Muscle of back (tissue), 11 donors: Measurements from ENCODE around the gene TIFAB. TPM values are rescaled to one million over a fixed set of nuclear protein-coding genes. Genes with fewer than 3 reads are reported as not detected.

Experiments used
- DNase-seq, 3 donors: peaks; one replicate each; pipeline versions ENCODE4 v3.0.0 to v3.0.0-alpha.2; 2013
- polyA plus RNA-seq, 10 donors: library from polyadenylated mRNA; unstranded; fragments of 120-200 nt; gene quantifications; one replicate each; pipeline ENCODE4 v1.2.1, GENCODE V29; 2013; ENCODE audit not compliant: insufficient read length in 10 of 10

The TIFAB gene
- polyA plus RNA-seq, 10 donors: 0.05 to 0.33 (median 0.17) TPM

DNA sequence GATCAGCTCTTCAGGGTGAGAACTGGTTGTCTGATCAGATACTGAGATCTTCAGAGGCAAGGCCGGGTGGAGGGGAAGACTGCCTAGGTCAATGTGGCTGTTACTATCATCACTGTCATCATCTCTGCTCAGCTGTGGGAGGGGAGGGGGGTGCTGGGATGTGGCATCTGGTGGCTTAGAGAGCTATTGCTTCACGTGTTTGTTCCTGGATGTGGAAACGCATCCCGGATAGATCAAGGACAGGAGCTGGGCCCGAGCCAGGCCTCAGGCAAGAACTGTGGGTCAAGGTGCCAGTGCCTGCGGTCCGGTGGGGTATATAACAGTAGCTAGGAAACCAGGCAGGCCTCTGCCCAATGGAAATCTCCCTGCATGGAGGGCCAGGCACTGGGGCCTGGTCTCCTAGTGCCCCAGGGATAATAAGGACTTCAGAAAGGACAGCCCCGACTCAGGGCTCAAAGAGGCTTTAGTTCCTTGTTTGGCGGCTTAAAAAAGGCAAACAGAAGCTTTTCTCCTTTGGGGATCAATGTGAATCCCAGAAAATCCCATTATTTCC lies 30.3 kb upstream of the TIFAB start:
- no peak for DNase-seq

DNA sequence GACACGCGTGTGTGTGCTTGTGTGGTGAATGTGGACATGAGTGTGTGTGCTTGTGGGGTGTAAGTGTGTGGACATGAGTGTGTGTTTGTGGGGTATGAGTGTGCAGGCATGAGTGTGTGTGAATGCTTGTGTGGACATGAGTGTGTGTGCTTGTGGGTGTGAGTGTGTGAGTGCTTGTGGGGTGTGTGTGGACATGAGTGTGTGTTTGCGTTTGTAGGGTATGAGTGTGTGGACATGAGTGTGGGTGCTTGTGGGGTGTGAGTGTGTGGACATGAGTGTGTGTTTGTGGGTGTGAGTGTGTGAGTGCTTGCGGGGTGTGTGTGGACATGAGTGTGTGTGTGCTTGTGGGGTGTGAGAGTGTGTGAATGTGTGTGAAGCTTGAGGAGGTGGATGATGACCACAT lies 29.8 kb upstream of the TIFAB start:
- DNase-seq: no peak

DNA sequence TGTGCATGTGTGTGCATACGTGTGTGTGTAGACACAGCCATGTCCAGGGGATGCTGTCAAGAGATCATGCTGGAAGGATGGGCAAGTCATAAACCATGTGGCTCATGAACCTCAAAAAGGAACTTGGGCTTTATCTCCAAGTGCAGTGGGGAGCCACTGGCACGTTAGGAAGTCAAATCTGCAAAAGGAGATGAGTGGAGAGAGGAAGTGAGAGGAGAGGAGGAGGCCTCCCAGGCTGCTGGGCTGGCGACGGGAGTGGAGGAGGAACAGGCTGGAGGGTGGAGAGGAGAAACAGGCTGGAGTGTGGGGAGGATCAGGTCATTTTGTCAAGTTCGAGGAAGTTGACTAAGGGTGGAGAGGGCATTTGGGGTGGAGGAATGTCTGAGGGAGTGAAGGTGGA lies 29.2 kb upstream of the TIFAB start:
- DNase-seq: no peak

DNA sequence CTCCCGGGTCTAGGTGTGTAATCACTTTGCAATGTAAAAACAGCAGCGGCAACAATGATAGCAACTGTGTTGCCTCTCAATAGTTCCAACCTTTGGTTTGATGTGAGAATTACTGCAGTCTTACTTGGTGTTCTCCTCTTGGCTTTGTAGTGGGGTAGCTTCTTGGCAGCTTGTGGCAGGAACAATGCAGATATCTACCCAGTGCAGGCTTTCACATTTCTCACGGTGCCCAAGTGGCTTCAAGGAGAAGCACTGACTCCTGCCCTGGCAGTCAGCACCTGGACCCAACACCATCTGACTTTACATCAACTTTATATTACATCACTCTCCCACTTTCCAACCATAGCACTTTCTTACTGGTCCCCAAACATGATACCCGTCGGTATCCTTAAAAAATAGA lies 28.4 kb upstream of the TIFAB start:
- no peak for DNase-seq

DNA sequence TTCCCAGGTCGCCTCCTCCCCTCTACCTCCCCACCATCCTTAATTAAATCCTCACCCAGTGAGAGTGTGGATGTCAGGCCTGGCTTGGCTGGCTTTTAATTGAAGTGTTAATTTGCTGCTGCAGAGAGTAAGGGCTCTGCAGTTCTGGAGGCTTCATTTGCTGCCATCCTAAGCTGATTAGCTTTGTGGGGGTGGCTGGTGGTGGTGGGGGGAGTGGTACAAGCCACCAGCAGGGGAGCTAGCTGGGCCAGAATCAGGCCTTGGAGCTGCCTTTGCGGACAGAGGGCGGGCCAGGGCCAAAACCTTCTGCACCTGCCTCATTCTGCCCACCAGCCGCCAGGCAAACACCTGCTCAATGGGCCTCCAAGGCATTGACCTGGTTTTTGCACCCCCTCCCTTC lies 26.8 kb upstream of the TIFAB start:
- no peak for DNase-seq

DNA sequence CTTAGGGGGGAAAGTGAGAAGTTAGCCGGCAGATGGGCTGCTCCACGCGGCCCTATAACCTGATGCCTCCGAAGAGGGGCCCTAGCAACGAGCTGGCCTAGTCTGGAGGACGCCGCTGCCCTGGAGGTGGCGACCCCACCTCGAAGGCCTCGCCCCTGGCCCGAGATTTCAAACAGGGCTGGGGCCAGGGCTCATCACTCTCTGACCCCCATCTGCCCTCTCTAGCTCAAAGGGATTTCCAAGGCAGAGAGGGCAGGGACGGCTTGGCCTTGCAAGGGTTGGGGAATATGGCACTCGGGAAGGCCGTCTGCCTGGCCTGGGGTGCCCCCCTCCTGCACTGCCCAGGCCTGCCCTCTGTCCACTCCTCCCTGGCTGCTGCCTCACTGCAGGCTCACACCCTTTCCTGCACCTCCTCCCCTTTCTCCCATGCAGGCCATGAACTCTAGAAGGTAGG lies 25.5 kb upstream of the TIFAB start:
- no peak for DNase-seq

DNA sequence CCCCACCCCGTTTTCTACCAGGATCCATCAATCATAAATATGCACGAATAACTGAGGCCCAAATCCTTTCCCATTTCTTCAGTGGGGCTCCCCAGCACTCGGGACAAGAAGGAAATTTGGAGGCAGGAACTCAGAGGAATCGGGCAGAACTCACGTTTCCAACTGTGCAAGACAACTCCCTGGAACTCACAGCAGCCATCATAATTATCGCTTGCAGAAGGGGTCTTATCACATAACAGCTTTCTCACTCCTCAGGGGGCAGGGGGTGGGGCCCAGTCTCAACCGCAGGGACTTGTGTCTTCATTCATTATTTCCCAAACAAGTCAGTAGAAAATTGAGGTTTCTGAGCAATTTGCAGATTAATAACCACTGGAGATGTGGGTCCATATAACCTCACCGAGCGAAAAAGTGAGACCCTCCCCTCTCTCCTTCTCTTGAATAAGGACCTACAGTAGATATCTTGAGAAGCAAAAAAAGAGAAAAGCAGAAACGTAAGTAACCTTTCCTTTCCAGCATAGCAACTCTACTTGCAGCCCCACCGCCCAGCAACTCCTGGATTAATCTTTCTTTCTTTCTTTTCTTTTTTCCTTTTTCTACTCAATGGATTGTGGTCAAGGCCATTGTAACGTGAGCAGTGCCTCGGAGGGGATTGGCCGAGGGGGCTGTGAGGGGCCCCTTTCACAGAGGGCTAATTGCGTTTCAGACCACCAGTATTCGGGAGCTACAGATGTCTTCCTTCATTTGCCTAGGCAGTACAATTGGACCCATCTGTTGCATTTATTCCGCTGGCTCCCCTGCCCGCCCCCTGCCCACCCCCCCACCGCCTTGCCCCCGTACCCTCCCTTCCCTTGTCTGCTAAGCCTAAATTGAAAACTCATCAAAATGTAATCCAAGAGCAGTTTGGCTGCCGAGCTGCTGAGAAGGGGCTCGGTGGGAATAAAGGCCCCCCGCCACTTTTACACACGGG lies 24.7 kb upstream of the TIFAB start:
- no peak for DNase-seq

DNA sequence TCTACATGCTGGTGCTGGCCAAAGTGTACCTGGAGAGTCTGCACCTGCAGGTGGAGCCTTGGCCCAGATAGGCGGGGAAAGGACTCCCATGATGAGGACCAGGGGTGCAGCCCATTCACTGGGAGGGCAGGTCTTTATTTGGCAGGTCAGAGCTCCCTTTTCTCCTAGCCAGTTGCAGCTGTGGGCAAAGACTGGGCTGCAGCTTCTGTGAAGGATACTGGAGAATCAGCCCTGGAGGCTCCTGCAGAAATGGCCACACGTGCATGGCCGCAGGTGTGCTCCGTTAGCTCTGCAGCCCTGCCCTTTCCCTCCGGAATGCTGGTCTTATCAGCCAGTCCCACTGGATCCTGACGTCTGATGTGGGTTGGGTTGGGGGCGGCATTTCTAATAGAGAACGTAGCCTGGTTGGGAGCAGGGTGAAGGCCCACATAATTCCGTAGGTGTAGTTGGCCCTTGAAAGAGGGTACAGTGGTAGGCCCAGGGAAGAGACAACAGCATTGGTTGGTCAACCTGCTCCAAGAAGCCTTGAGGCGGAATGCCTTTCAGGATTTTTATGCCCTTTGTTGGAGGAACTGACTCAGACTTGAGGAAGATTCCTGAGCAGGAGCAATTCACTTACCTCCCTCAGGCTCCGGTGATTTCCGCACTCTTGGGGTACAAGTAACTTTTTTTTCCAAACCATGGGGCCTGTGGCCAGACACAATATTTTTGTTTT lies 22.0 kb upstream of the TIFAB start:
- DNase-seq: no peak

DNA sequence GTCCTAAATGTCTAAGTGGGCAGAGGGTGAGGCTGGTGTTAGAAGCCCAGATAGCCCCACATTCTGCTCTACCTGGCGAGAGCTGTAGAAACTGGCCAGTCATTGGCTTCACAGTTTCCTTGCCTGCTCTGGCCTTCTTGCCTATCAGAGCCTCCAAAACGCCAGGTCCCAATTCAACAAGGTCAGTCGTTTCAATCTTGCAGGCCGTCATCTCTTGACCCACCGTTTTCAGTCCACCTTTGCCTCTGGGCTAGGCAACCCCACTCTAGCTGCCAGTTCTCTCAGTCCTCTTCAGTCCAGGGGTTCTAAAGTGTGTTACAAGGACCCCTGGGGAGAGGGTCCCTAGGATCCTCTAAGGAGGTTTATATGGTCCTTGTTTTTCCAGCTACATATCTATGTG lies 20.0 kb upstream of the TIFAB start:
- no peak for DNase-seq

DNA sequence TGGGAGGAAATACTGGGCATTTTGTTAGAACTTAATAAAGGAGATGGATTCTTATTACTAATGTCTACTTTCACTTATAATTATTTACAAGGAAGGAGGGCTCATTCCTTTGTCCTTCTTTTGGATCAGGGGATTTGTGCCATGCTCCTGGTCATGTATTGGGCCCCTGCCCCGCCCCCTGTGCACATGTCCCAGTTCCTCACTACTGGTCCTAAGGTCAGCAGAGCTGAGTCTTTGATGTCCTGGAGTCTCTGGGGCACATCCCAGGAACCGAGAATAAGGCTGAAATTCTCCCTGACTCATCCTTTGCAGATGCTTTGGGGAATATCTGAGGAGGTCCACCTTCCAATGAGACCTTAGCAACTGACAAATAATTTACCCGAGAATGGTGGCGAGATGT lies 19.6 kb upstream of the TIFAB start:
- no peak for DNase-seq

DNA sequence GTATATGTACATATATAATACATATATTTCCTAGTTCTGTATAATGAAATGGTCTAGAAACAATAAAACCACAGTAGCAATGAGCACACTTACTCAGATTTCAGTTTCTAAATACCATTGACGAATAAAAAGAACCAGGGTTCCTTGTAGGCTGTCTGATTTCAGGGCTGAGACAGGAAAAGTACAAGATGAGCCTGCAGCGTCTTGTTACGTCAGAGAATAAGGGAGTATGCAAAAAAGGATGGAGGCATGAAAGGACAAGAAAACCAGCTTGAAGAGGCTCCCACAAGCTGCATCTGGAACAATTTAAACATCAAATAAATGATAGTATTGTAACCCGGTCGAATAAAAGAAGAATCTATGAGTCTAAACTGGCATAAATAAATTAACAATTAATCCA lies 17.8 kb upstream of the TIFAB start:
- no peak for DNase-seq

DNA sequence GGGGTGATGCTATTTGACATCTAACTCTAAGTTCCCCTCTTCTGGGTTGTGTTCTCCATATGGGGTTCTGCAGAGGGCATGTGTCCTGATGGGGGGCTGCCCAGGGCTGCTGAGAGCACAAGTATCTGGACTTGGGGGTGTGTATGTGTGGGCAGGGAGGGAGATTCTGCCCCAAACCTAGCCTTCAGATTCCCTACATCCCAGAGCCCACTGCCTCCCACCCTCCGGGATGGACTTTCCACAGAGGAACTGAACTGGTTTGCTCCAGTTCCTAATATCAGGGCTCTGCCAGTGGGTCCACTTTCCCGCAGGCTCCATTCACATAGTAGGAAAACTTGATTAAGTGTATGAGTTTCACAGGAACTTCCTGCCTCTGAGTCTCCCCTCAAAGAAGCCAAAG lies 16.4 kb upstream of the TIFAB start:
- DNase-seq: no peak

DNA sequence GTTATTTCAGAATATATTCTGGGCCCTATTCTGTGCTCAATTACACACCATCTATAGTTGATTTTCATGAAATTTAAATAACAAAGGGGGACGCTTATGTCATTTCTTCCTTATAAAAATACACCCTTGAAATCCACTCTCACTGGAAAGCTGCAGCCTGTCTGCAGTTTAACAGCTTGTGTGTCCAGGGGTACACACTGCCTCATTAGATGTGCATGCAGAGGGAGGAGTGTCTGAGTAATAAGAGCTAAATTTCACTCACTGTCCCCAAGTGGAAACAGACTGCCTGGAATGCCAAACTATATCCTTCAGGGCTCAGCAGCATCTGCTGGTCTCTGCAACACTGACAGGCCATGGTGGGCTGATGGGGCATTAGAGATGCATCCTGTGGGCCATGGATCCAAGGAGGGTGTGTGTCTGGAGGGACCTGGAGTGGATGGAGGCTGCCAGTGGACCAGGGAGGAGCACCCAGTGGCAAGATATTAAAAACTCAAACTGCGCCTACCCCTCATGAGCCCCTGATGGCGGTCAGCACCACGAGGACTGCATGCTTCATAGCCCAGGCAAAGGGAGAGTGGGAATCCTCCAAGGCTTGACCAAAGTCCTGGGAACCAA lies 15.8 kb upstream of the TIFAB start:
- DNase-seq: no peak

DNA sequence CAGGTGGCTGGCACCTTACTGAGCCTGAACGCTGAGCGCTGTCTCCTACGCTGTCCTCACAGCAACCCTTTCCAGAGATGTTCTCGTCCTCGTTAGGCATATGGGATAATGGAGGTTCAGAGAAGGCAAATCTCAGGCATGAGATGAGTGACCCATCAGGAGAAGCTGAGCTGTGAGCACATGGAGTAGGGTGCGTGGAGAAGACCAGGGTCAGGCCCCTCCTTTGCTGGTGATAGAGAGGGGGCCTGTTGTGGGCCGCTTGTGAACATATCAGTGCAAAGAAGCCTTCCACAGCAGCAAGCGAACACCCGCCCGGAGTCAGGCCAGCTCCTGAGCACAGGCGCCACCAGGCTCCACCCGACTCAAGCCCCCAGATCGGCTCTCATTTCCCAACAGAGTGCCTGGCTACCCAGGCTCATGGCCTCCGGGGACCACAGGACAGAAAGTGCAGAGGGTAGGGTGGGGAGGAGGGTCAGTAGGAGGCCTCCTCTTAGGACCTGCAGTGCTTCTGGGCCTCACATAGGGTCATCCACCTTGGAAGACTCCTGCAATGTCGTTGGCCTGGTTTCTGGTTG lies 15.0 kb upstream of the TIFAB start:
- DNase-seq: no peak

DNA sequence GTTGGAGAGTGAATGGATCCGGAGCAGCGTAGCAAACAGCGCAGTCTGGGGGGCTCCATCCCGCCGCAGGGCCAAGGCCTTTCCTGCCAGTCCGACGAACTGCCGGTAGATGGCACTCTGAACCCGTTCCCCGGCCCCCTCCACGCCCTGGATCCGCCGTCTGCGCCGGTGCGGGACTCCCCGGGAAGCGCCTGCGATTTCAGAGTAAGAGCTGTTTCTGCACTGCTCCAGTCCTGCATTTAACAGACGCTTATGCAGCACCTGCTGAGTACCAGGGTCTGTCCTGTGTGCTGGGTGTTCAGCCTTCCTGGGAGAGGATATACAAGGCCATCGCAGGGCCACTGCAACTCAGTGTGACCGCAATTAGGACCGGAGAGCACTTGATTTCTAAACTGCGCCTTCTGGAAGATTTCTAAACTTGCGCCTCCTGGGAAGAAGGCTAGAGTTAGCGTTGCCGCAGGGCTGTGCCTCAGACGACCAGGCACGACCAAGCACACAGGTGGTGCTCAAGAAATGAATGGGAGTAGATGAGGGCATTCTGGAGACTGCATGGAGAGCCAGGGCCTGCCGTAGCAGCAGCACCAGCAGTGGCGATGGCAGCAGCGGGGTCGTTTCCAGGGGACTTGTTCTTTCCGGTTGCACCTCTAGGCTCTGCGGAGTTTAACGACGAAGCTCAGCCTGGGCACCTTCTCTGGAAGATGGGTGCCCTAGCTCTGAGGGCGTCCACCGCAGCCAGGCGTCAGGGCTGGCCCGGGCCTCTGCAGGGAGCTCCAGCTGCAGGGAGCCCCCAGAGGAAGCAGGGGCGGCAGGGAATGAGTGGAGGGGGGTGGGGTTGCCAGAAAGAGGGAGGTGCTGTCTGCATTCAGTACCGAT lies 14.3 kb upstream of the TIFAB start:
- peak; percentile 43 to 90 (median 81) for DNase-seq

DNA sequence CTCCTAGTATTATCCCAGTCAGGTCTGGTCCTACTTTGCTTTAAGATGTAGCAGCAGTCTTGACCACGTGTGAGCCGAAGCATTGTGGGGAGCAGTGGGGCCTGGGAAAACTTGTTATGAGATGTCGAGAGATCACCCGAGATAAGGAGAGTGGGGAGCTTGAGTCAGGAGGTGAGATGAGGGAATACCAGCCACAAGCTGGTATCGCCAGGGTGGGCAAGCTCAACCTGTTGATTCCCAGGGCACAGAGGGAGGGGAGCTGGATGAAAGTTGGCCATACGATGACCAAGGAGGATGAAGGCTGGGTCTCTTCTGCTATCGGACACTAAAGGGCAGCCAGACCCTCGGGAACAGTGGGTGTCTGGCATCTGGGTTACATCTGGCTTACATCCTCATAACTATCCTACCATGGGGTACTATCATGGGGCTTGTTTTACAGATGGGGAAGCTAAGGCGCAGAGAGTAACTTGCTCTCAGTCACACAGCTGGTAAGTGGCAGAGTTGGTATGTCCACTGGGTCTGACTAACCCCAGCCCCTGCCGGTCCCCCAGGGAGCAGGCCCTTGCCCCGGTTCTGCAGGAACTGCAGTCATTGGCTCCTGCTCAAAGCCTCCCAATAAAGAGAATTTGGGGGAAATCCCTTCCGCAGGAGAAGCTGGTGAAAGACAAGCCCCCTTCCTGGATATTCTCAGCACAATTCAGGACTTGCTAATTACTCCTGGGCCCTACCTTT lies 13.4 kb upstream of the TIFAB start:
- DNase-seq: no peak

DNA sequence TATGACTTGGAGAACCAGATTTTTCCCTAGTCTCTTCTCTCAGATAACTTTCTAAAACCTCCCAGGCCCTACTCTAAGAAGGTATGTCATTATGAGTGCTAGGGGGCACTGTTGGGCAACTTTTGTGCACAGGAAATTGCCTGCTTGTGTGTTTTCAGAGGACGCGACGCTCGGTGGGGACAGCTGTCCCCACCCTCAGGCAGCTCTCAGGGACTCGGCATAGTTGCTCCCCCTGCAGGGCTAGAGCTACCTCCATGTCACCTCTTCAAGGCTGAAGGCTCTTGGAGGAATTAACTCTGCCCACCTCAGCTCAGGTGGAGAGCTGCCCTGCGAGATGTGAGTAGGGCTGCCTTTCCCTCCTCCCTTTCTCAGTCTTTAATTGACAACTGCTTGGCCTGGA lies 10.2 kb upstream of the TIFAB start:
- peak in 1 of 3 donors; percentile 53 for DNase-seq

DNA sequence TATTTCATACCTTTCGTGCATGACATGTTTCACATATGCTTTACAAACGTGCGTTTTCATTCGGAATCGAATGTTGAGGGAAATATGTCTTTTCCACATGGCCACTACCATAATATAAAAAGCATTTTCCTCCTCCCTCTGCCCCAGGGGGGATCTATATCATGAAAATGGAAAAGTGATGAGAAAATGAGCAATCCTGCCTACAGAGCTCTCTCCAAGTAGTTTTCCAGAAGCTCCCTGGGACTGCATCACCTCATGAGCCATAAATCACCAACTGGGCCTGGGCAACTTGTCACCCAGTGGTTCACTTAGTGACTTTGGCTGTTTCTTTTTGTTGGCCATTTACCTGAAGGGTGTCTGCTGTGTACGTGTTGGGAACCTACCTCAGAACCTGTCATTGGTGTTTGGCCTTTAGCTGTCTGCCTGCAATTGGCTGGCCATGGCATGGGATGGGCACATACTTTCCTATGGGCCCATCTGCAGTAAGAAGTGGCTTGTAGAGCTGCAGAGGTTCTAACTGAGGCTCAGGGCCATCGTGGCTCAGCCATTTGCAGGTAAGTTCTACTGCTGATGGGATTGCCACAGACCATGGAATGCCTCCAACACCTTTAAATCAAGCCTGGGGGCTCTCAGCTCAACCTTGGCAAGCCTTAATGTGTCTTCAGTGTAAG lies 9.5 kb upstream of the TIFAB start:
- peak in 1 of 3 donors; percentile 60 for DNase-seq

DNA sequence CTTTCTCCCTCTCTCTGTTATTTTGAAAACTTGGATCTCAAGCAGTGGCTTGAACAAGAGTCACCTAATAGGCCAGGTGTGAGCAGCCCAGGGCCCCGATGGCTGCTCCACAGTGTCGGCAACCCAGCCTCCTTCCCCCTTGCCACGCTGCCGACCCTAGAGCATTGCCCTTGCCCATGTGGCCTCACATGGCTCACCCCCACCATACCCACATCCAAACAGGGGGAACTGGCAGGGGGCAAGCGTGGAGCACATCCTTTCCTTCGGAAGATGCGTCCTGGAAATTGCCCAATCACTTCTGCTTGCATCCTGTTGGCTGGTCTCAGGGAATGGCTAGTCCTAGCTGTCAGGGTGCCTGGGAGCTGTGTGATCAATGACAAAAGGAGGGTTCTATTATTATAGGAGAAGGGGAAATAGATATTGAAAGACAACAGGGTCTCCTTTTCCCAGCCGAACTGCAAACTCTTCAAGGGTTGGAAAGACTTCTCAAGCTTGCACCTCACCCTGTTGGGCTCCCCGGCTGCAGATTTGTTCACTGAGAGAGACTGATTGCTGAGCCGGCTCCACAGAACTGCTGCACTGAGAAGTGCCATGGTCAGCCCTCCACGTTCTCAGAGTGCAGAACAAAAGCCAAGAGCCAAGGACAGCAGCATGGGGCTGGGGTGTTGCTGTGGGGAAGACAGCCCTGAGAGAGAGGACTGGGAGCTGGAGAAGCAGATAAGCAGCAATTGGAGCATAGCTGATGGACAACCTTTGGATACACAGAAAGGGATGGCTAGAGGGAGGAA lies 8.3 kb upstream of the TIFAB start:
- DNase-seq: no peak
